ENCODE measurements around the gene COL4A1.

Gene COL4A1

GRCh38 chr13:110263404-110263803 lies 43.6 kb downstream of the COL4A1 start:
- DNase-seq (ENCODE audit: extremely low read depth, low read depth): no peak
- TF ChIP-seq CTCF (IDR thresholded peaks at IDR 0.05; ENCODE audit: low read depth, low read length): no peak

GRCh38 chr13:110262508-110263291 lies 44.3 kb downstream of the COL4A1 start:
- TF ChIP-seq CTCF (IDR thresholded peaks at IDR 0.05; ENCODE audit: low read depth, low read length): no peak
- no peak for DNase-seq (ENCODE audit: extremely low read depth, low read depth)

- no peak for DNase-seq (ENCODE audit: extremely low read depth, low read depth)
- TF ChIP-seq CTCF (IDR thresholded peaks at IDR 0.05; ENCODE audit: low read depth, low read length): no peak
Measured at GRCh38 chr13:110262082-110262436, 44.9 kb downstream of the COL4A1 start.

- DNase-seq (ENCODE audit: extremely low read depth, low read depth): no peak
- no peak for TF ChIP-seq CTCF (IDR thresholded peaks at IDR 0.05; ENCODE audit: low read depth, low read length)
Measured at GRCh38 chr13:110261166-110262081, 45.5 kb downstream of the COL4A1 start.

- no peak for DNase-seq (ENCODE audit: extremely low read depth, low read depth)
- no peak for TF ChIP-seq CTCF (IDR thresholded peaks at IDR 0.05; ENCODE audit: low read depth, low read length)
Measured at GRCh38 chr13:110259651-110260050, 47.3 kb downstream of the COL4A1 start.

GRCh38 chr13:110258876-110259631 lies 47.9 kb downstream of the COL4A1 start:
- no peak for TF ChIP-seq CTCF (IDR thresholded peaks at IDR 0.05; ENCODE audit: low read depth, low read length)
- DNase-seq (ENCODE audit: extremely low read depth, low read depth): no peak
